HepG2 (cell line): Measurements from ENCODE around the gene C20orf204. TPM values are rescaled to one million over a fixed set of nuclear protein-coding genes. Genes with fewer than 3 reads are reported as not detected.

Source experiments
- ASH2L ChIP-seq: fragments of 300-600, 200-600 bp; sonication (generic); IDR thresholded peaks from 2 replicates; pipeline ENCODE4 v1.7.0; 2017; ENCODE audit warnings: low read depth, mild to moderate bottlenecking, moderate library complexity, mixed read lengths, low read length; ENCODE audit not compliant: insufficient read length
- BCL3 ChIP-seq: sonication (generic); formaldehyde crosslinking; IDR thresholded peaks from 2 replicates; pipeline ENCODE4 v1.5.1; 2020; ENCODE audit warnings: mild to moderate bottlenecking, missing genetic modification reagents, moderate library complexity
- DNMT3B ChIP-seq: conservative IDR thresholded peaks from 2 replicates; pipeline ENCODE4 v1.6.1; 2016; ENCODE audit warnings: missing biosample characterization, control low read depth
- EHMT2 ChIP-seq: fragments of 200-600 bp; sonication (generic); IDR thresholded peaks from 2 replicates; pipeline ENCODE4 v1.7.0; 2017; ENCODE audit warnings: antibody characterized with exemption, low read depth, low read length, borderline replicate concordance
- HOXA9 ChIP-seq: sonication (generic); formaldehyde crosslinking; IDR thresholded peaks from 2 replicates; pipeline ENCODE4 v1.8.1; 2022; ENCODE audit warnings: missing genetic modification reagents, mild to moderate bottlenecking, moderate library complexity, borderline replicate concordance
- JUN ChIP-seq: sonication (generic); formaldehyde crosslinking; IDR thresholded peaks from 2 replicates; pipeline ENCODE4 v1.4.0; 2020; ENCODE audit warnings: mild to moderate bottlenecking, missing genetic modification reagents
- MED8 ChIP-seq: sonication (generic); formaldehyde crosslinking; IDR thresholded peaks from 2 replicates; pipeline ENCODE4 v1.8.1; 2023; ENCODE audit warnings: mild to moderate bottlenecking, missing genetic modification reagents; ENCODE audit not compliant: insufficient replicate concordance
- PITX1 ChIP-seq: sonication (generic); formaldehyde crosslinking; IDR thresholded peaks from 2 replicates; pipeline ENCODE4 v1.5.1; 2020; ENCODE audit warnings: mild to moderate bottlenecking, missing genetic modification reagents
- SIX1 ChIP-seq: sonication (generic); formaldehyde crosslinking; IDR thresholded peaks from 2 replicates; pipeline ENCODE4 v1.4.0; 2020; ENCODE audit warnings: missing genetic modification reagents, borderline replicate concordance
- TRIM24 ChIP-seq: sonication (generic); formaldehyde crosslinking; IDR thresholded peaks from 2 replicates; pipeline ENCODE4 v1.8.0; 2022; ENCODE audit warnings: mild to moderate bottlenecking, missing genetic modification reagents
- TSC22D2 ChIP-seq: sonication (generic); formaldehyde crosslinking; IDR thresholded peaks from 2 replicates; pipeline ENCODE4 v1.5.1; 2020; ENCODE audit warnings: missing genetic modification reagents, mild to moderate bottlenecking, borderline replicate concordance
- ZBTB33 ChIP-seq: sonication (generic); formaldehyde crosslinking; IDR thresholded peaks from 2 replicates; pipeline ENCODE4 v1.4.0; 2020; ENCODE audit warnings: missing genetic modification reagents
- ZMYM2 ChIP-seq: sonication (generic); formaldehyde crosslinking; IDR thresholded peaks from 2 replicates; pipeline ENCODE4 v1.8.0; 2022; ENCODE audit warnings: mild to moderate bottlenecking, missing genetic modification reagents
- ZNF160 ChIP-seq: sonication (generic); formaldehyde crosslinking; IDR thresholded peaks from 2 replicates; pipeline ENCODE4 v1.8.0; 2022; ENCODE audit warnings: mild to moderate bottlenecking, inconsistent platforms, missing genetic modification reagents
- ZNF574 ChIP-seq: sonication (generic); formaldehyde crosslinking; IDR thresholded peaks from 2 replicates; pipeline ENCODE4 v1.4.0; 2020; ENCODE audit warnings: missing genetic modification reagents
- ZSCAN30 ChIP-seq: sonication (generic); formaldehyde crosslinking; IDR thresholded peaks from 2 replicates; pipeline ENCODE4 v1.5.0; 2020; ENCODE audit warnings: mild to moderate bottlenecking, missing genetic modification reagents
- polyA plus RNA-seq, 8 experiments: library from polyadenylated mRNA; depleted of rRNA in 3 of 8; stranded (reverse) in 7 of 8; unstranded in 1 of 8; fragments of >200 nt; fragmentation: Illumina TruSeq in 4 of 8; extraction: Trizol in 4 of 8; gene quantifications; 2 replicates each; pipeline versions ENCODE4 v1.2.1 to v1.2.3, GENCODE V29; 2011 to 2016; ENCODE audit warnings: low read depth in 4 of 8, missing spikeins in 1 of 8, mixed read lengths in 1 of 8; ENCODE audit not compliant: insufficient read depth in 1 of 8
- total RNA-seq, 5 experiments: library from RNA; depleted of rRNA; stranded (reverse); fragments of >200 nt; fragmentation: Illumina TruSeq; extraction: Trizol; gene quantifications; 2 replicates each; pipeline ENCODE4 v1.2.3, GENCODE V29; 2016; ENCODE audit warnings: low read depth in 1 of 5
- TF ChIP-seq, protein P1 (sequence below): IDR thresholded peaks from 2 replicates; pipeline ENCODE4 v1.6.1; 2018; ENCODE audit warnings: missing genetic modification reagents, mild to moderate bottlenecking, missing compliant biosample characterization
- TF ChIP-seq, protein P2 (sequence below): sonication (generic); formaldehyde crosslinking; IDR thresholded peaks from 2 replicates; pipeline ENCODE4 v1.5.0; 2020; ENCODE audit warnings: missing genetic modification reagents, mild to moderate bottlenecking, borderline replicate concordance

C20orf204 gene
- total and polyA plus RNA-seq, 2 of the 13 experiments (the other 11 are each of a cell fraction or from before 2014, with no cell fraction given), result 22.1 to 80.0 TPM

DNA sequence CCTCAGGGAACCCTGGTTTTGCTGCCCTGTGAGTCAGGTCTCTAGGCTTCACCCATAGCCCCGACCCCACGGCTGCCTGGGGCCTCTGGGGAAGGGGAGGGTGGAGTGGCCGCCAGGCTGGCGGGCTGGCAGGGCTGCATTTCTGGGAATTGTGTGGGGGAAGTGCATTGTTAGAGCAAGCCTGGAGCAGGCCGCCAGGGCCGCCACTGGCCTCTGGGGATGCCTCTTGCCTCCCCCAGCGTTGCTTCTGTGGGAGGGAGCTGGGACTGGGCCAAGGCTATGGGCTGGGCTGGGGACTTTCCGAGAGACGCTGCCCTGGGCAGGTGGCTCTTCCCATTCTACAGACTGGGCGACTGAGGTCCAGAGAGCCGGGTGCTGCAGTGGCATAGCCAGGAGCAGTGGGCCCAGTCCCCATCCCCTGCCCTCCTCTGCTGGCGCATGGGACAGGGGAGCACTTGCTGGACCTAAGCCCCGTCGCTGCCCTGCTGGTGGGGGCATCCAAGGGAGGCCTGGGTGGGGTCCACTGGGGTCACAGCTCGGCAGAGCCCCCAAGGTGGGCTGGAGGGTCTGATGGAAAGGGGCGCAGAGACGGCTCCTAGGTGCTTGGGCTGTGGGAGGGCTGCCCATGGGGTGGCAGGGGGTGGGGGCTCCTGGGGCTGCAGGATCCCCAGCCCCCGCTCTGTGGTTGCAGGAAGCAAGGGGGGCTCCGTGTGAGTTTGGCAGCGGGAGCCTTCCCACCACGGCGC lies 20.1 kb downstream of the C20orf204 start (continued):
- TF ChIP-seq JUN (CRISPR knock-in tag) (no peak), HOXA9 (CRISPR knock-in tag) (0 out of 2 replicates have a peak, but pooled peaks have one; percentile 12), ZMYM2 (peak; percentile 85), PITX1 (no peak; the same call in 1 of the 2 replicates), MED8 (peak; percentile 40), DNMT3B (CRISPR knock-in tag) (peak; percentile 86; the same call in 1 of the 2 replicates), ZNF160 (CRISPR knock-in tag) (0 out of 2 replicates have a peak, but pooled peaks have one; percentile 41), ZBTB33 (CRISPR knock-in tag) (peak; percentile 31; the same call in 1 of the 2 replicates), ZNF574 (CRISPR knock-in tag) (peak; percentile 52), TRIM24 (CRISPR knock-in tag) (no peak), TSC22D2 (CRISPR knock-in tag) (peak; percentile 87; the same call in 1 of the 2 replicates), BCL3 (CRISPR knock-in tag) (no peak), ASH2L (peak; percentile 37), SIX1 (CRISPR knock-in tag) (peak; percentile 41; the same call in 1 of the 2 replicates), EHMT2 (no peak), ZSCAN30 (CRISPR knock-in tag) (peak; percentile 47; the same call in 1 of the 2 replicates)
- TF ChIP-seq, protein P1, sequence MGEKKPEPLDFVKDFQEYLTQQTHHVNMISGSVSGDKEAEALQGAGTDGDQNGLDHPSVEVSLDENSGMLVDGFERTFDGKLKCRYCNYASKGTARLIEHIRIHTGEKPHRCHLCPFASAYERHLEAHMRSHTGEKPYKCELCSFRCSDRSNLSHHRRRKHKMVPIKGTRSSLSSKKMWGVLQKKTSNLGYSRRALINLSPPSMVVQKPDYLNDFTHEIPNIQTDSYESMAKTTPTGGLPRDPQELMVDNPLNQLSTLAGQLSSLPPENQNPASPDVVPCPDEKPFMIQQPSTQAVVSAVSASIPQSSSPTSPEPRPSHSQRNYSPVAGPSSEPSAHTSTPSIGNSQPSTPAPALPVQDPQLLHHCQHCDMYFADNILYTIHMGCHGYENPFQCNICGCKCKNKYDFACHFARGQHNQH, result peak; percentile 56; the same call in 1 of the 2 replicates
- TF ChIP-seq, protein P2, sequence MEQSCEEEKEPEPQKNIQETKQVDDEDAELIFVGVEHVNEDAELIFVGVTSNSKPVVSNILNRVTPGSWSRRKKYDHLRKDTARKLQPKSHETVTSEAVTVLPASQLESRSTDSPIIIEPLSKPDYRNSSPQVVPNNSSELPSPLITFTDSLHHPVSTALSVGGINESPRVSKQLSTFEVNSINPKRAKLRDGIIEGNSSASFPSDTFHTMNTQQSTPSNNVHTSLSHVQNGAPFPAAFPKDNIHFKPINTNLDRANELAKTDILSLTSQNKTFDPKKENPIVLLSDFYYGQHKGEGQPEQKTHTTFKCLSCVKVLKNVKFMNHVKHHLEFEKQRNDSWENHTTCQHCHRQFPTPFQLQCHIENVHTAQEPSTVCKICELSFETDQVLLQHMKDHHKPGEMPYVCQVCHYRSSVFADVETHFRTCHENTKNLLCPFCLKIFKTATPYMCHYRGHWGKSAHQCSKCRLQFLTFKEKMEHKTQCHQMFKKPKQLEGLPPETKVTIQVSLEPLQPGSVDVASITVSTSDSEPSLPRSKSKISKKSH, result peak; percentile 26
